Spinal cord (tissue), 10 donors: Measurements from ENCODE around the gene PML. TPM values are rescaled to one million over a fixed set of nuclear protein-coding genes. Genes with fewer than 3 reads are reported as not detected.
"Not testable (repeated sequence)": the region's sequence is repeated elsewhere in the genome, so short reads cannot be mapped to it uniquely, and the experiment has no call there.

Source experiments
- DNase-seq, 6 donors: peaks; one replicate each; pipeline versions ENCODE4 v3.0.0 to v3.0.0-alpha.2; 2013 to 2015; ENCODE audit warnings: low spot score in 6 of 6, low read depth in 4 of 6
- H3K27ac ChIP-seq: one replicate; pipeline ENCODE4 v1.5.1; 2013; ENCODE audit warnings: low read depth, low read length, control low read depth
- H3K27me3 ChIP-seq: one replicate; pipeline ENCODE4 v1.6.1; 2013; ENCODE audit warnings: low read length; ENCODE audit not compliant: control insufficient read depth, insufficient read depth
- H3K36me3 ChIP-seq: one replicate; pipeline ENCODE4 v1.6.1; 2013; ENCODE audit warnings: low read length; ENCODE audit not compliant: control insufficient read depth, insufficient read depth
- H3K4me1 ChIP-seq: one replicate; pipeline ENCODE4 v1.6.1; 2013; ENCODE audit warnings: low read length; ENCODE audit not compliant: control insufficient read depth, insufficient read depth
- H3K4me3 ChIP-seq: one replicate; pipeline ENCODE4 v1.5.1; 2013; ENCODE audit warnings: low read depth, low read length, control low read depth
- H3K9me3 ChIP-seq: one replicate; pipeline ENCODE4 v1.6.1; 2013; ENCODE audit warnings: low read length; ENCODE audit not compliant: control insufficient read depth, insufficient read depth
- WGBS: methylation state at CpG from one replicate; pipeline ENCODE4 v1.1.5; 2013; ENCODE audit warnings: missing lambda C conversion rate; ENCODE audit not compliant: insufficient coverage; 5-methylcytosine and 5-hydroxymethylcytosine counted together
- polyA plus RNA-seq, 2 donors: library from polyadenylated mRNA; unstranded; fragments of 120-200 nt; gene quantifications; one replicate each; pipeline ENCODE4 v1.2.1, GENCODE V29; 2013; ENCODE audit not compliant: insufficient read length in 2 of 2
- total RNA-seq, 2 donors: library from RNA; depleted of rRNA in 1 of 2; stranded (reverse); fragments of 120-200 nt in 1 of 2; fragments of >200 nt in 1 of 2; gene quantifications; one replicate each; pipeline versions ENCODE4 v1.2.3 to v1.2.4, GENCODE V29; 2013 to 2014
- donor health status: healthy.

The PML gene
- total and polyA plus RNA-seq, 4 donors = 13.5 to 29.4 (median 20.0) TPM

DNA sequence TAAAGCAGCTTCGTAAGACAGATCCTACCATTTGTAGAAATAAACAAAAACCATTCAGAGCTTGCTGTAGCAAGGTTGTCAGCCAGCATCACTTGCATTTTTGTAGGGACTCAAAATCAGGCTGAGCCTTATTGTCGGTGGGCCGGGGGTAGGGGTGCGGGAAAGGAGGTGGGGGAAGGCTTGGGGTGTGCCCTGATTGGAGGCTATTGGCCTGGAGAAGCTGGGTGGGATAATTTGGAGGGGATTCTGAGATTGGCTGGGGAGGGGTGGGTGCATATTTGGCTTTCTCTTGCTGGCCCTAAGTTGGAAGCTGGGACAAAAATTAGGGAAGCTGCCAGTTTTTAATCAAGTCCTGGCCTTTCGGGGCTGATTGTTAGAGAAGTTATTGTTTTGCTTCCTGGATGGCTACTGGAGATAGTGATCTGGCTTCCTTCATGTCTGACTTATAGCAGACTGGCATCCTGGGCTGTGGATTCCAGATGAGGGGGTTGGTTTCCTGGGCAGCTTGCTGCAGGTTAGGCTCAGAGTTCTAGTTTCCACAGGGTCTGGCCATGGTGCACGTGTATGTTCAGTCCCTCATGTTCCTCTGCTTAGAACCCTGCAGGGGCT lies 25.3 kb upstream of the PML start:
- H3K36me3 ChIP-seq = no peaks in the 10 kb centered on the region
- no peak for DNase-seq
- peaks cover 23% of the 10 kb centered on the region for H3K4me1 ChIP-seq
- no peak overlapping the region for H3K4me3 ChIP-seq
- H3K27me3 ChIP-seq = no peaks in the 10 kb centered on the region
- no peak overlapping the region for H3K27ac ChIP-seq
- WGBS = 73% methylated on average over 6 of the region's 6 CpGs
- no peaks in the 10 kb centered on the region for H3K9me3 ChIP-seq

DNA sequence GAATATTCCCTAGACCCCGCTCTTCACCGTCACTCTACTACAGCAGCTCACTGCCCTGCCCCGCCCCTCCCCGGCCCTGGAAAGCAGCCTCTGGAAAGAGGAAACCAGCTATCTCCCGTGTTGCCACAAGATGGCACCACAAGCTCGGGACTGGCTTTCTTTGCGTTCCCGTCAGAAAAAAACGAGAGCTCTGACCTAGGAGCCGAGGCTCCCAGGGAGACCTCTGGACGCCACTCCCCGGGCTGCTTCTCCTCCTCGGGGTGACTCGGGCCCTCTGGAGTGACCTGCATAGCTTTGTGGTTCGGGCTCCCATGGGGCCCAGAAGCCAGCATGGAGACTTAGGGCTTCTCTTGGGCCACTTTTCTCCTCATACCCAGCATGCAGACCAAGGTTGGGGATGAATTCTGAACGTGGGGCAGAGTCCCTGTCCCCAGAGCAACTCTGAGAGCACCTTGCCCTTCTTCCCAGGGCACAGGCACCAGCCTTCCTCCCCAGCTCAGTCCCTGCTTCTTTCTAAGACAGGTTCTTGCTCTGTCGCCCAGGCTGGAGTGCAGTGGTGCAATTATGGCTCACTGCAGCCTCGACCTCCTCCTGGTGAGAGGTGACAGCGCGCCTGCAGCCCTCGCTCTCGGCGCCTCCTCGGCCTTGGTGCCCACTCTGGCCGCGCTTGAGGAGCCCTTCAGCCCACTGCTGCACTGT lies 21.4 kb upstream of the PML start:
- WGBS = 30% methylated on average over 25 of the region's 26 CpGs

GRCh38 chr15:73973683-73974200 lies 20.8 kb upstream of the PML start:
- H3K9me3 ChIP-seq, H3K4me3 ChIP-seq, DNase-seq, H3K36me3 ChIP-seq, H3K4me1 ChIP-seq, H3K27me3 ChIP-seq, H3K27ac ChIP-seq: not testable (repeated sequence)
- WGBS = 70% methylated on average over 33 of the region's 39 CpGs

More for the DNA sequence above, 21.4 kb upstream of the PML start:
- no peak overlapping the region for H3K27ac ChIP-seq
- no peak overlapping the region for H3K4me3 ChIP-seq
- H3K36me3 ChIP-seq = no peaks in the 10 kb centered on the region
- H3K27me3 ChIP-seq = peaks cover 3% of the 10 kb centered on the region
- peak in 4 of 6 donors; percentile 81 to 96 (median 90) for DNase-seq
- no peaks in the 10 kb centered on the region for H3K9me3 ChIP-seq
- peaks cover 9% of the 10 kb centered on the region for H3K4me1 ChIP-seq

DNA sequence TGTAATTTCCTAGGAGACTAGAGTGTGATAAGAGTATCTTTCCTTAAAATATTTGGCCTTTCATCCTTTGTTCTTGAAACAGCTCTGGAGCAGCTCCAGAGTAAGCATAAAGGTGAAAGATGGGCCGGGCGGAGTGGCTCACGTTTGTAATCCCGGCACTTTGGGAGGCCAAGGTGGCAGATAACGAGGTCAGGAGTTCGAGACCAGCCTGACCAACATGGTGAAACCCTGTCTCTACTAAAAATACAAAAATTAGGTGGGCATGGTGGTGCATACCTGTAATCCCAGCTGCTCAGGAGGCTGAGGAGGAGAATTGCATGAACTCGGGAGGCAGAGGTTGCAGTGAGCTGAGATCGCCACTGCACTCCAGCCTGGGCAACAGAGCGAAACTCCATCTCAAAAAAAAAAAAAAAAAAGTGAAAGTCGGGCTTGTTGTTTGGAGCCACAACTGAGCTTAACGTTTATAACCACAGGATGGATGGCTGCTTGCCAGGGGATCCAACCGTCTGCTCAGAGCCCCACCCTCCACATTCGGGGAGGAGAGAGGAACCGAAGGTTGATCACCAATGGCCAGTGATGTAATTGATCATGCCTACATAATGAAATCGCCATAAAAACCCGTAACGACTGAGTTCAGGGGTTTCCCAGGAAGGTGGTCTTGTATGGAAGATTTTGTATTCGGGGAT lies 18.9 kb upstream of the PML start:
- not testable (repeated sequence) for H3K36me3 ChIP-seq

GRCh38 chr15:73978896-73979295 lies 15.6 kb upstream of the PML start:
- WGBS = 100% methylated on average over 1 of the region's 3 CpGs
- Histone ChIP-seq H3K27me3 (peaks cover 3% of the 10 kb centered on the region), H3K9me3 (no peaks in the 10 kb centered on the region), H3K36me3 (peaks cover 10% of the 10 kb centered on the region), H3K27ac (no peak overlapping the region), H3K4me1 (peaks cover 26% of the 10 kb centered on the region), H3K4me3 (no peak overlapping the region)
- DNase-seq = no peak

More for the DNA sequence above, 18.9 kb upstream of the PML start:
- not testable (repeated sequence) for H3K9me3 ChIP-seq, H3K27me3 ChIP-seq, H3K4me3 ChIP-seq, H3K4me1 ChIP-seq, DNase-seq, H3K27ac ChIP-seq
- 65% methylated on average over 9 of the region's 18 CpGs for WGBS

- no peak overlapping the region for H3K27ac ChIP-seq
- no peak for DNase-seq
- no CpG with 5 or more reads among the region's 1 CpG for WGBS
- H3K4me3 ChIP-seq = no peak overlapping the region
- H3K9me3 ChIP-seq = no peaks in the 10 kb centered on the region
- H3K27me3 ChIP-seq = peaks cover 3% of the 10 kb centered on the region
- peaks cover 17% of the 10 kb centered on the region for H3K36me3 ChIP-seq
- H3K4me1 ChIP-seq = peaks cover 34% of the 10 kb centered on the region
Observed at GRCh38 chr15:73979636-73980035, 14.9 kb upstream of the PML start.

DNA sequence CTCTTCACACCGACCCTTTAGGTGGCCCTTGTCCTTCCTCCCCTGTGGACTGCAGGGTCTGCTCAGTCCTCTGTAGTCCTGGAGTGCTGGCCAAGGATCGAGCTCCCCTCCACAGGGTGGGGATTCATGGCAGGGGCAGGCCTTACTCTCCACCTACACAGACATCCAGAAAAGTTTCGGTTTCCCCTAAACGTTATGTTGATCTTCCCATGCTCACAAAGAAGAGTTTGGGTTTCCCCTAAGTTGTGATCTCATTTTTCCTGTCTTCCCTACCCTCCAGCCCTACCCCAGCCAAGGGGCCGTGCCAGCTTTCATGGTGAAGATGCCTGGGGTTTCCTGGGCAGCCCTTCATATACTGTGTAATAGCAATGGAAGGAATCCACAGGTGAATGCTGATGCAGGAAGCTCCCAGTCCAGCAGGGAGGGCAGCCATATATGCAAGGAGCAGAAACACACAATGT lies 12.7 kb upstream of the PML start:
- Histone ChIP-seq H3K4me3 (no peak overlapping the region), H3K4me1 (peaks cover 39% of the 10 kb centered on the region), H3K27ac (peak overlapping the region; percentile 78)

DNA sequence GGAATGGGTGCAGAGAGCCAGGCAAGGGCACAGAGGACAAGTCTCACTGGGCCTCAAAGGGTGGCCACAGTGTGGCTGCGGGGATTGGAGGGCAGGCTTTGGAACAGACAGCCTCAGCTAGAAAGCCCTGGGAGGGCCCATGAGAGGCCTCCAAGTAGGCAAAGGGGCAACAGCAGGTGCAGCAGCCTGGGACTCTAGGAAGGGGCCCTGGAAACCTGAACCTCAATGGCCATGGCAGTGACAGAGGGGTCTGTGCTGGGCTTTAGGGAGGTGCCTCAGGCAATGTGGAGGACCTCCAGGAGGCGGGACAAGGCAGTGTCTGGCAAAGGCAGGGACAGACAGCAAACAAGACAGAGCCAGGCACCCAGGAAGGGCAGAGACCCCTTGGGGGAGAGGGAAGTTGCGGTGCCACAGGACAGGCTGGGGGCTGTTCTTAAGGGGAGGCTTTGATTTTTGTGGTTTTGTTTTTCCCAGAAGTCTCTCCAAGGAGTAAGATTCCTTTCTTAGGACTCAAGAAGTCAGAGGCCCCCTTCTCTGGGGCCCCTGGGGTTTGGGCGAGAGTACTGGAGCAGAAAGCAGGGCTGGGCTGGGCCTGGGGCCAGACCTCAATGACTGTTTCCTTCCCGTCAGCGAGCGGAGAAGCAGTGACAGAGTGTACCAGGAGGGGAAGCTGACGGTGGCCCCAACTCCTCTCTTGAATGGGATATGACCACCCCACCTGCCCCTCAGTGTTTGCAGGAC lies 12.1 kb upstream of the PML start:
- WGBS = 35% methylated on average over 5 of the region's 8 CpGs
- no peaks in the 10 kb centered on the region for H3K27me3 ChIP-seq
- peak in 4 of 6 donors; percentile 54 to 88 (median 63) for DNase-seq
- H3K27ac ChIP-seq = peak overlapping the region; percentile 78
- H3K4me3 ChIP-seq = no peak overlapping the region
- H3K4me1 ChIP-seq = peaks cover 43% of the 10 kb centered on the region
- no peaks in the 10 kb centered on the region for H3K9me3 ChIP-seq
- peaks cover 44% of the 10 kb centered on the region for H3K36me3 ChIP-seq

More for the DNA sequence above, 12.7 kb upstream of the PML start:
- H3K9me3 ChIP-seq = no peaks in the 10 kb centered on the region
- no peaks in the 10 kb centered on the region for H3K27me3 ChIP-seq
- no peak for DNase-seq
- H3K36me3 ChIP-seq = peaks cover 39% of the 10 kb centered on the region
- 44% methylated on average over 4 of the region's 5 CpGs for WGBS

DNA sequence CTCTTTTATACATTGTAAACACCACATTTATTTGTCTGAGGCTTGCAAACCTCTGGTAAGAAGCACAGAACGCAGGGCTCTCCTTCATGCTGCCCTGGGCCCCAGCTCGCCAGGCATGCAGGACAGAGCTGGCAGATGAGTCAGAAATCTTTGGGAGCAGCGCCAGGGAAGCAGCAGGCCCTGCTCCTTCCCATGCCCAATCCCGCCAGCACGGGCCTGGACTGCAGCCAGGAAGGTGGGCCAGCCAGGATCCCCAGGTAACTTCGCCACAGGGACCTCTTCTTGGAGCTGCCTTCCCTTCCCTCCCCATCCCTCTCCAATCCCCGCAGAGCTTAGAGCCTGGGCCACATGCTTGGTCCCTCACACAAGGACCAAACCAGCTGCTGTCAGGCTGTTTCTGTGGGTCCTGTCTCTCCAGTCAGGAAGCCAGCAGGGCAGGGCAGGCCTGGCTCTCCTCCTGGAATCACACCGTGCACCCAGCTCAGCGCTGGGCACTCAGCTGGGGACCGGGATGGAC lies 11.2 kb upstream of the PML start:
- no peak overlapping the region for H3K4me3 ChIP-seq
- H3K36me3 ChIP-seq = peaks cover 50% of the 10 kb centered on the region
- H3K9me3 ChIP-seq = no peaks in the 10 kb centered on the region
- peak in 2 of 6 donors; percentile 38 to 55 for DNase-seq
- WGBS = 46% methylated on average over 10 of the region's 10 CpGs
- peak overlapping the region; percentile 78 for H3K27ac ChIP-seq
- H3K4me1 ChIP-seq = peaks cover 43% of the 10 kb centered on the region
- no peaks in the 10 kb centered on the region for H3K27me3 ChIP-seq
